ENCODE results near the gene MSRB3.

DNA sequence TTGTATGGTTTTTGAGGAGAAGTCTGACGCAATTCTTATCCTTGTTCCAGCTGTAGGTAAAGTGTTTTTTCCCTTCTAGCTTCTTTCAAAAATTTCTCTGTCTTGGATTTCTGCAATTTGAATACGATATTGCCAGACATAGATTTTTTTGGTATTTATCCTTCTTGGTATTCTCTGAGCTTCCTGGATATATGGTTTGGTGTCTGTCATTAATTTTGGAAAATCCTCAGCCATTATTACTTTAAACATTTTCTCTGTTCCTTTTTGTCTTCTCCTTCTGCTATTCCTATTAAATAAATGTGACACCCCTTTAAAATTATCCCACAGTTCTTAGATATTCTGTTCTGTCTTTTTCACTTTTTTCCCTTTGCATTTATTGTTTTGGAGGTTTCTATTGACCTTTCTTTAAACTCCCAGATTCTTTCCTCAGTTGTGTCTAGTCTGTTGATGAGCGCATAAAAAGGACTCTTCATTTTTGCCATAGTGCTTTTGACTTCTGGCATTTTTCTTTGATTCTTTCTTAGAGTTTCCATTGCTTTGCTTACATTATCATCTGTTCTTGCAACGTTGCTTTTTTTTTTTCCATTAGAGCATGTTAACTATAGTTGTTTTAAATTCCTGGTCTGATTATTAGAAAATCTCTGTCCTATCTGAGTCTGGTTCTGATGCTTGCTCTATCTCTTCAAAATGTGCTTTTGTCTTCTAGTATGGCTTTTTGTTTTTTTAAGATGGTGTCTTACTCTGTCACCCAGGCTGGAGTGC lies 129.1 kb downstream of the MSRB3 start:
- no peak for TF ChIP-seq POLR2A (IDR thresholded peaks at IDR 0.05; ENCODE audit: low read depth, low read length)
- no peak for TF ChIP-seq POLR2AphosphoS5 (IDR thresholded peaks at IDR 0.05; ENCODE audit: low read depth, low read length)

Measured in GM12892 (cell line).